Osteocyte (in vitro differentiated cells): ENCODE data around the gene ALAS1. TPM values are rescaled to one million over a fixed set of nuclear protein-coding genes. Genes with fewer than 3 reads are reported as not detected.

Experiments
- DNase-seq: peaks from one replicate; pipeline ENCODE4 v3.0.0; 2021; ENCODE audit warnings: mixed read lengths; ENCODE audit not compliant: unreplicated experiment; ENCODE audit errors: extremely low spot score
- H3K27ac Mint-ChIP-seq: one replicate; pipeline ENCODE4 v1.8.0; 2021; ENCODE audit warnings: mild to moderate bottlenecking, mixed read lengths; ENCODE audit not compliant: unreplicated experiment
- H3K27me3 Mint-ChIP-seq: one replicate; pipeline ENCODE4 v1.8.0; 2021; ENCODE audit warnings: mixed read lengths; ENCODE audit not compliant: unreplicated experiment
- H3K36me3 Mint-ChIP-seq: one replicate; pipeline ENCODE4 v1.8.0; 2021; ENCODE audit warnings: mixed read lengths; ENCODE audit not compliant: unreplicated experiment
- H3K4me1 Mint-ChIP-seq: one replicate; pipeline ENCODE4 v1.8.0; 2021; ENCODE audit warnings: mixed read lengths; ENCODE audit not compliant: unreplicated experiment
- H3K4me3 Mint-ChIP-seq: one replicate; pipeline ENCODE4 v1.8.0; 2021; ENCODE audit warnings: mild to moderate bottlenecking, moderate library complexity, mixed read lengths; ENCODE audit not compliant: unreplicated experiment
- H3K9me3 Mint-ChIP-seq: one replicate; pipeline ENCODE4 v1.8.0; 2021; ENCODE audit warnings: mixed read lengths; ENCODE audit not compliant: unreplicated experiment
- CTCF ChIP-seq: fragments of 200-600 bp; sonication (generic); IDR thresholded peaks from 2 replicates; pipeline ENCODE4 v1.5.0; 2021; ENCODE audit warnings: antibody characterized with exemption, mild to moderate bottlenecking, moderate library complexity
- total RNA-seq: library from RNA; stranded (reverse); gene quantifications from 2 replicates; pipeline ENCODE4 v1.2.1, GENCODE V29; 2021

ALAS1 gene
- total RNA-seq, 1 donor from 2014 or later = 36.2 TPM

- Mint-ChIP-seq H3K4me1 (no peaks in the 10 kb centered on the region), H3K36me3 (peaks cover 22% of the 10 kb centered on the region), H3K9me3 (no peaks in the 10 kb centered on the region), H3K4me3 (no peak overlapping the region), H3K27me3 (no peaks in the 10 kb centered on the region), H3K27ac (no peak overlapping the region)
- DNase-seq = no peak
- TF ChIP-seq CTCF = no peak
These were observed 28.4 kb downstream of the ALAS1 start for GRCh38 chr3:52226229-52226817.

- Mint-ChIP-seq H3K4me3 (no peak overlapping the region), H3K36me3 (peaks cover 28% of the 10 kb centered on the region), H3K27ac (no peak overlapping the region), H3K9me3 (no peaks in the 10 kb centered on the region), H3K4me1 (no peaks in the 10 kb centered on the region), H3K27me3 (no peaks in the 10 kb centered on the region)
- DNase-seq = no peak
- TF ChIP-seq CTCF = no peak
These were observed 29.2 kb downstream of the ALAS1 start for GRCh38 chr3:52227117-52227516.

GRCh38 chr3:52227766-52228165, 29.8 kb downstream of the ALAS1 start:
- no peak overlapping the region for H3K27ac Mint-ChIP-seq
- no peaks in the 10 kb centered on the region for H3K27me3 Mint-ChIP-seq
- no peaks in the 10 kb centered on the region for H3K9me3 Mint-ChIP-seq
- no peak overlapping the region for H3K4me3 Mint-ChIP-seq
- TF ChIP-seq CTCF = no peak
- H3K4me1 Mint-ChIP-seq = no peaks in the 10 kb centered on the region
- no peak for DNase-seq
- H3K36me3 Mint-ChIP-seq = peaks cover 28% of the 10 kb centered on the region

- no peak for TF ChIP-seq CTCF
- Mint-ChIP-seq H3K4me3 (no peak overlapping the region), H3K36me3 (peaks cover 28% of the 10 kb centered on the region), H3K9me3 (no peaks in the 10 kb centered on the region), H3K4me1 (no peaks in the 10 kb centered on the region), H3K27ac (no peak overlapping the region), H3K27me3 (no peaks in the 10 kb centered on the region)
- peak; percentile 76 for DNase-seq
These were observed 30.3 kb downstream of the ALAS1 start for GRCh38 chr3:52228266-52228665.

GRCh38 chr3:52228751-52229291, 30.9 kb downstream of the ALAS1 start:
- no peak for TF ChIP-seq CTCF

More at GRCh38 chr3:52228751-52229291, 30.9 kb downstream of the ALAS1 start:
- Mint-ChIP-seq H3K4me1 (no peaks in the 10 kb centered on the region), H3K27me3 (no peaks in the 10 kb centered on the region), H3K36me3 (peaks cover 28% of the 10 kb centered on the region), H3K27ac (no peak overlapping the region), H3K4me3 (no peak overlapping the region), H3K9me3 (no peaks in the 10 kb centered on the region)
- DNase-seq = peak; percentile 77
